ENCODE results near the gene TYK2.
"Not testable (repeated sequence)": the region's sequence is repeated elsewhere in the genome, so short reads cannot be mapped to it uniquely, and the experiment has no call there.

TYK2 gene

DNA sequence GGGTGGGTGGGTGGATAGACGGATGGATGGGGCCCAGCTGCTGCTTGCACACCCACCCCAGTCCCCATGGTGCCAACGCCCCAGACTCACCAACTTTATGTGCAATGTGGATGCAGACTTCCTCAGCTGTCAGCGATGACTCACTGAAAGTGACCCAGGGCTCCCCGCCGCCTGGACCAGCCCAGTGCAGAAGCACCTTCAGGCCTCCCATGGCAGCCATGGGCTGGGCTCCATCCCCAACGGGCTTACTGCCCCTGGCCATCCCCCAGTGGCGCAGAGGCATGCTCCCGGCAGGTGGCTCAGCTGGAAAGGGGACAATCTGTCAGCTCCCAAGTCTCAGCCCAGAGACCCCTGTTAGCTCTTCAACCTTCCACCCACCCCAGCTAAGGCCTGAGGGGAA, 2.2 kb downstream of the TYK2 start:
- FAIRE-seq = no peak
- DNase-seq (ENCODE audit: insufficient read length, low spot score) = no peak

DNA sequence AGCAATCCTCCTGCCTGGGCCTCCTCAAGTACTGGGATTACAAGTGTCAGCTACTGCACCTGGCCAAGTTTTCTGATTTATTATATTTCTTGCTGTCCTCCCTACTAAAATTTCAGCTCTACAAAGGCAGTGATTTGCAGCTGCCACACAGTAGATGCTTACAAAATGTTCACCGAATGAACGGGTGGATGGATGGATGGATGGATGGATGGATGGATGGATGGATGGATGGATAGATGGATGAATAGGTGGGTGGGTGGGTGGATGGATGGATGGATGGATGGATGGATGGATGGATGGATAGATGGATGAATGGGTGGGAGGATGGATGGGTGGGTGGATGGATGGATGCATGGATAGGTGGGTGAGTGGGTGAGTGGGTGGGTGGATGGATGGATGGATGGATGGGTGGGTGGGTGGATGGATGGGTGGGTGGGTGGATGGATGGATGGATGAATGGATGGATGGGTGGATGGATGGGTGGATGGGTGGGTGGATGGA, 3.2 kb downstream of the TYK2 start:
- not testable (repeated sequence) for FAIRE-seq; DNase-seq (ENCODE audit: insufficient read length, low spot score)

- DNase-seq (ENCODE audit: insufficient read length, low spot score) (no peak), FAIRE-seq (no peak)
These were observed 5.4 kb downstream of the TYK2 start for GRCh38 chr19:10374931-10375330.

DNA sequence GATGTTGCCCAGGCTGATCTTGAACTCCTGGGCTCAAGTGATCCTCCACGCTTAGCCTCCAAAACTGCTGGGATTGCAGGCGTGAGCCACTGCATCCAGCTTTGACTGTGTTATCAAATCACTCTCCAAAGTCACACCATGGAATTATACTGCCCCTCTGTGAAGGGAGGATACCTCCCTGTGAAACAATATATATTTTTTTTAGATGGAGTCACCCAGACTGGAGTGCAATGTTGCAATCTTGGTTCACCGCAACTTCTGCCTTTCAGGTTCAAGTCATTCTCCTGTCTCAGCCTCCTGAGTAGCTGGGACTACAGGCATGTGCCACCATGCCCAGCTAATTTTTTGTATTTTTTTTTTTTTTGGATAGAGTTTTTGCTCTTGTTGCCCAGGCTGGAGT, 7.7 kb downstream of the TYK2 start:
- DNase-seq (ENCODE audit: insufficient read length, low spot score) (no peak), FAIRE-seq (no peak)

DNA sequence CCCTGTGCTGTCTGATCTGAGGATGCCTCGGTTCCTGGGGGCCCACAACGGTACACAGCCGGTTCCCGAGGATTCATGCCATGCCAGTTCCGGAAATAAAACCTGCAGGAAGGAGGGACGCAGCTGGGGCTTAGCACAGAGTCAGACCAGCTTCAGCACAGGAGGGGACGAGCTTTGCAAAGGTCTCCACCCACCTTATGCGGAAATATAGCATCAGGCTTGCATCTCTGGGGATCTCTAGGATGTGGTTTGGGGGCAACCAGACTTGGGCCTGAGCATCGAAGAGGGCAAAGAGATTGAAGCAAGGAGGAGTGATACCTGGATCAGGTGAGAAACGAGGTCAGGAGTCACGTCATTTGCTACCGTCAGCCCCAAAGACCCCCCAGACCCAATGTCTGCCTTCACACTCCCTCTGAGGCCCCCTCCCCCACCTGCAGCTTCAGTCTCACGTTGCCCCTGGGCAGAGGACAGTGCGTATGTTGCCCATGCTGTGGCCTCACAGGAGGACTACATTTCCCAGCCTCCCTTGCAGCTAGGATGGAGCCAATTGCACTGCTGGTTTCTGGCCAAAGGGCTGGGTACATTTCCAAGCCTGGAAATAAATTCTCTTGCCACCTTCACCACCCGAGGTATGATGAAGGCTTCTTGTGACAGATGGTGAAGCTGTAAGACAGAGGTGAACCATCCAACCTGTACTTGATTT, 12.1 kb downstream of the TYK2 start:
- FAIRE-seq (no peak), DNase-seq (ENCODE audit: insufficient read length, low spot score) (no peak)

- FAIRE-seq; DNase-seq (ENCODE audit: insufficient read length, low spot score): not testable (repeated sequence)
These were observed 13.3 kb downstream of the TYK2 start for GRCh38 chr19:10366950-10367512.

- DNase-seq (ENCODE audit: insufficient read length, low spot score) = no peak
- no peak for FAIRE-seq
These were observed 14.9 kb downstream of the TYK2 start for GRCh38 chr19:10365518-10365917.

- DNase-seq (ENCODE audit: insufficient read length, low spot score) = no peak
- FAIRE-seq = no peak
These were observed 15.7 kb downstream of the TYK2 start for GRCh38 chr19:10364644-10365043.

- no peak for DNase-seq (ENCODE audit: insufficient read length, low spot score)
- peak; percentile 16 for FAIRE-seq
These were observed 16.5 kb downstream of the TYK2 start for GRCh38 chr19:10363789-10364281.

- no peak for FAIRE-seq
- DNase-seq (ENCODE audit: insufficient read length, low spot score) = no peak
These were observed 18.1 kb downstream of the TYK2 start for GRCh38 chr19:10362259-10362658.

- DNase-seq (ENCODE audit: insufficient read length, low spot score) (no peak), FAIRE-seq (no peak)
These were observed 18.8 kb downstream of the TYK2 start for GRCh38 chr19:10361569-10362011.

GRCh38 chr19:10356431-10356830, 23.9 kb downstream of the TYK2 start:
- DNase-seq (ENCODE audit: insufficient read length, low spot score) = no peak
- FAIRE-seq = no peak

- FAIRE-seq (no peak), DNase-seq (ENCODE audit: insufficient read length, low spot score) (no peak)
These were observed 26.5 kb downstream of the TYK2 start for GRCh38 chr19:10353793-10354391.

- FAIRE-seq = peak; percentile 54
- DNase-seq (ENCODE audit: insufficient read length, low spot score) = no peak
These were observed 27.4 kb downstream of the TYK2 start for GRCh38 chr19:10352764-10353671.

GRCh38 chr19:10346509-10346908, 33.9 kb downstream of the TYK2 start:
- no peak for FAIRE-seq
- no peak for DNase-seq (ENCODE audit: insufficient read length, low spot score)

DNA sequence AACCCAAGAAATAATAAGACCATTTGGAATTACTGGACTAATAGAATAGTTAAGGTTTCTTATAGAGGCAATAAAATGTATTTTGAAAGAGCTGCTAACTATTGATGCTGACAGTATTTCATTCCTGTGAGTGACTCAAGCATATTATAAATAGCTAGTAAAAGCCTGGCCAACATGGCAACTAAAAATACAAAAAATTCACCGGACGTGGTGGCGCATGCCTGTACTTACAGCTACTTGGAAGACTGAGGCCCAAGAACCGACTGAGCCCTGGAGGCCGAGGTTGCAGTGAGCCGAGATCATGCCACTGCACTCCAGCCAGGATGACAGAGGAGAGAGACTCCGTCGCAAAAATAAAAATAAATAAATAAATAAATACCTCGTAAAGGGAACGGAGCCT, 35.6 kb downstream of the TYK2 start:
- no peak for DNase-seq (ENCODE audit: insufficient read length, low spot score)
- no peak for FAIRE-seq

DNA sequence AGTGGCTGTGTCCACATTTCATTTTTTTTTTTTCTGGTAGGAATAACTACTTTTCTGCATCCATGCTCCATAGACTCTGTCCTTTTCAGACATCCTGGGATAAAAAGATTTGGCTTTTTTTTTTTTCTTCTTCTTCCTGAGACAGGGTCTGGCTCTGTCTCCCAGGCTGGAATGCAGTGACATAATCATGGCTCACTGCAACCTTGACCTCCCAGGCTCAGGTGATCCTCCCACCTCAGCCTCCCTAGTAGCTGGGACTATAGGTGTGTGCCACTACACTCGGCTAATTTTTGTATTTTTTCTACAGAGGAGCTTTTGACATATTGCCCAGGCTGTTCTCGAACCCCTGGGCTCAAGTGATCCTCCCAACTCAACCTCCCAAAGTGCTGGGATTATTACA, 36.9 kb downstream of the TYK2 start:
- FAIRE-seq (no peak), DNase-seq (ENCODE audit: insufficient read length, low spot score) (no peak)

DNA sequence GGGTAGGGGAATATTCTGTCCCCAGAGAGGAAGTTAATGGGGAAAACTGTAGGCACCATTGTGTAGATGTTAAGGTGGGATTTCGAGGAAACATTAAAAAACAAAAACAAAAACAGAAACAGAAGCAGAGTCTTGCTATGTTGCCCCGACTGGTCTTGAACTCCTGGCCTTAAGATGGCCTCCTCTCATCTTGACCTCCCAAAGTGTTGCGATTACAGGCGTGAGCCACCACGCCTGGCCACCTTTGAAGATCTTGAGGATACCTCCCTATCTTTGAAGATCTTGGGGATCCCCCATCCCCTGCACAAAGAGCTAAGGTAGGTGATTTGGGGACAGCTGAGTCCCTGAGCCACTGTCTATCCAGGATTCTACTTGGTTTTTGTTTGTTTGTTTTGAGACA, 40.4 kb downstream of the TYK2 start:
- no peak for DNase-seq (ENCODE audit: insufficient read length, low spot score)
- FAIRE-seq = no peak

DNA sequence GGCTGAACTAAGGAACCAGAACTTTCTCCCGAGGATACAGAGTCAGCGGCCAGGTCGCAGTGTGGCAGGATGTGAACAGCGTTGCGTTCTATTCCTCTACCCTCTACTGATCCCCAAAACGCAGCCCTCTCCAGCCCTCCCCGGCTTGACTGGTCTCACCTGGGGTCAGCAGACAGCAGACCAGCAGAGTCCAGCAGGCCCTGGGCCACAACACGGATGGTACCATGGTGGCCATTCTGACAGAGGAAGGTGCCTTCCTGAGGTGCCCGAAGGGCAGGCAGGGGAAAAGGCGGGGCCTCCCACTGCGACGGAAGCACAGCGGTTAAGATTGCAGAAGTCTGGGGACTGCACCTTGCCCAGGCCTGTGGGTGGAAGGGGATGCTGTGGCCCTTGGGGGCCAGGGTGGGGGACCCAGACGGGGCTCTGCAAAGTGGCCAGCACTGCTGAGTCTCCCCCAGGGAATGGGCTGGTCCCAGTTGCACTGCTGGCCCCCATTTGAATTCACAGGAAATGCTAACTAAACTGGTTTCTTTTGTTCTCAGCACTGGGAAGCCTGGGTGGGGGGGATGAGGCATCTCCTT, 40.9 kb downstream of the TYK2 start, which contains the start of gene ICAM3:
Gene ICAM3 (minus strand): TSS at position 245 of the 581 bp plus-strand sequence. CDS start 10 bp downstream, at position 235.
- no peak for DNase-seq (ENCODE audit: insufficient read length, low spot score)
- no peak for FAIRE-seq

DNA sequence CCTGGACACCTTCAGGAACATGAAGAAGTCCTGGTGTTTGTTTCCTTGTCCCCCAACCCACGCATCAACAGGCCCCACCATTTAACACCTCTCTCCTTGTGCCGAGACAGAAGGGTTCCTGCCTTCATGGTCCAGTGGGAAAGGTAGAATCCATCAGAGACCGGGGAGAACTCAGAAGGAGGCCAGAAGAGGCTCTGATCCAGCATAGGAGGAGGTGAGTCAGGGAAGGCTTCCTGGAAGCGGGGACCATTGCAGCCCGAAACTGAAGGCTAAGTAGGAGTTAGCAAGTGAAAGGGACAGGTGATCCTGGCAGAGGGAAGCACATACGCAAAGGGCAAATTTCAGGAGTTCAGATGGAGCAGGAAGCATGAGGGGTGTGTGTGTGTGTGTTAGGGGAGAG, 41.4 kb downstream of the TYK2 start:
- FAIRE-seq = no peak
- no peak for DNase-seq (ENCODE audit: insufficient read length, low spot score)
